Measurements from ENCODE around the gene CLCNKB.
"Not testable (repeated sequence)": the region's sequence is repeated elsewhere in the genome, so short reads cannot be mapped to it uniquely, and the experiment has no call there.

CLCNKB gene

GRCh38 chr1:16043521-16043920, at the start of gene CLCNKB:
Gene CLCNKB, plus strand, starts transcription at chr1:16043782. Its CDS starts 711 bp downstream, at chr1:16044493.
- no peak for DNase-seq

GRCh38 chr1:15994081-15994480, 49.5 kb upstream of the CLCNKB start:
- DNase-seq, result no peak

GRCh38 chr1:15994590-15995351, 48.8 kb upstream of the CLCNKB start:
- DNase-seq, result no peak

- no peak for DNase-seq
Observed at GRCh38 chr1:15997076-15997585, 46.5 kb upstream of the CLCNKB start.

- DNase-seq, result no peak
Observed at GRCh38 chr1:15997637-15998280, 45.8 kb upstream of the CLCNKB start.

GRCh38 chr1:15998929-15999328, 44.7 kb upstream of the CLCNKB start:
- no peak for DNase-seq

- DNase-seq, result not testable (repeated sequence)
Observed at GRCh38 chr1:16001274-16001673, 42.3 kb upstream of the CLCNKB start.

- no peak for DNase-seq
Observed at GRCh38 chr1:16005597-16005996, 38.0 kb upstream of the CLCNKB start.

GRCh38 chr1:16006010-16006409, 37.6 kb upstream of the CLCNKB start:
- DNase-seq, result no peak

GRCh38 chr1:16006552-16007485, 36.8 kb upstream of the CLCNKB start:
- no peak for DNase-seq

GRCh38 chr1:16007671-16008341, 35.8 kb upstream of the CLCNKB start:
- no peak for DNase-seq

GRCh38 chr1:16009030-16009460, 34.5 kb upstream of the CLCNKB start:
- peak; percentile 7 for DNase-seq

GRCh38 chr1:16009678-16010077, 33.9 kb upstream of the CLCNKB start:
- DNase-seq, result no peak

GRCh38 chr1:16010837-16011236, 32.7 kb upstream of the CLCNKB start:
- DNase-seq, result no peak

GRCh38 chr1:16011936-16012589, 31.5 kb upstream of the CLCNKB start:
- no peak for DNase-seq

GRCh38 chr1:16012590-16013219, 30.9 kb upstream of the CLCNKB start:
- no peak for DNase-seq

GRCh38 chr1:16013220-16013907, 30.2 kb upstream of the CLCNKB start:
- no peak for DNase-seq

GRCh38 chr1:16013908-16014258, 29.7 kb upstream of the CLCNKB start:
- DNase-seq, result no peak

- DNase-seq, result no peak
Observed at GRCh38 chr1:16014509-16015482, 28.8 kb upstream of the CLCNKB start.

- DNase-seq, result no peak
Observed at GRCh38 chr1:16015491-16015890, 28.1 kb upstream of the CLCNKB start.
